MM.1S (cell line): ENCODE data around the gene ELOVL6.

Experiments
- DNase-seq: peaks from one replicate; pipeline ENCODE4 v3.0.0-alpha.2; 2015
- H2AFZ ChIP-seq: fragments of 300-600 bp; sonication (generic); 2 replicates; pipeline ENCODE4 v1.6.0; 2016; ENCODE audit warnings: antibody characterized with exemption, low read length
- H3F3A ChIP-seq: fragments of 300-600 bp; sonication (generic); 2 replicates; pipeline ENCODE4 v1.6.1; 2016; ENCODE audit warnings: mild to moderate bottlenecking, antibody characterized with exemption, low read length, moderate library complexity, mixed read lengths; ENCODE audit not compliant: insufficient read depth
- H3K27ac ChIP-seq: fragments of 300-600 bp; sonication (generic); 2 replicates; pipeline ENCODE4 v1.5.1; 2016; ENCODE audit warnings: mild to moderate bottlenecking, low read length
- H3K27me3 ChIP-seq: fragments of 300-600 bp; sonication (generic); replicated peaks from 2 replicates; pipeline ENCODE4 v1.6.0; 2016; ENCODE audit warnings: low read length; ENCODE audit not compliant: insufficient read depth
- H3K36me3 ChIP-seq: fragments of 300-600 bp; sonication (generic); replicated peaks from 2 replicates; pipeline ENCODE4 v1.6.1; 2016; ENCODE audit warnings: mild to moderate bottlenecking, low read length, mixed read lengths; ENCODE audit not compliant: insufficient read depth
- H3K4me1 ChIP-seq: fragments of 300-600 bp; sonication (generic); 2 replicates; pipeline ENCODE4 v1.6.1; 2016; ENCODE audit warnings: low read length, mixed read lengths
- H3K4me2 ChIP-seq: fragments of 300-600 bp; sonication (generic); 2 replicates; pipeline ENCODE4 v1.6.0; 2016; ENCODE audit warnings: low read depth, low read length
- H3K4me3 ChIP-seq: fragments of 300-600 bp; sonication (generic); 2 replicates; pipeline ENCODE4 v1.5.1; 2016; ENCODE audit warnings: low read length, mixed read lengths
- H3K79me2 ChIP-seq: fragments of 300-600 bp; sonication (generic); 2 replicates; pipeline ENCODE4 v1.6.1; 2016; ENCODE audit warnings: mixed run types, low read length, mixed read lengths
- H3K9ac ChIP-seq: fragments of 300-600 bp; sonication (generic); 2 replicates; pipeline ENCODE4 v1.6.1; 2016; ENCODE audit warnings: low read length, mixed read lengths
- H3K9me2 ChIP-seq: fragments of 300-600 bp; sonication (generic); replicated peaks from 2 replicates; pipeline ENCODE4 v1.6.1; 2016; ENCODE audit warnings: mild to moderate bottlenecking, low read length, mixed read lengths; ENCODE audit not compliant: insufficient read depth
- H3K9me3 ChIP-seq: fragments of 300-600 bp; sonication (generic); replicated peaks from 2 replicates; pipeline ENCODE4 v1.6.1; 2016; ENCODE audit warnings: mild to moderate bottlenecking, low read length, mixed read lengths; ENCODE audit not compliant: insufficient read depth
- H4K20me1 ChIP-seq: fragments of 300-600 bp; sonication (generic); 2 replicates; pipeline ENCODE4 v1.6.1; 2016; ENCODE audit warnings: mild to moderate bottlenecking, low read length, moderate library complexity, mixed read lengths; ENCODE audit not compliant: insufficient read depth
- EZH2 ChIP-seq: fragments of 300-600 bp; sonication (generic); optimal IDR thresholded peaks from 2 replicates; pipeline ENCODE3; 2017; ENCODE audit warnings: low read depth, mild to moderate bottlenecking, antibody characterized with exemption, low read length, mixed read lengths
- EZH2phosphoT487 ChIP-seq: fragments of 300-600 bp; sonication (generic); IDR thresholded peaks from 2 replicates; pipeline ENCODE4 v1.6.1; 2018; ENCODE audit warnings: antibody characterized with exemption, low read length
- TF ChIP-seq, protein P1 (sequence below): fragments of 300-600 bp; sonication (generic); IDR thresholded peaks from 2 replicates; pipeline ENCODE4 v1.5.1; 2016; ENCODE audit warnings: antibody characterized with exemption, low read length, mixed read lengths

The ELOVL6 gene

DNA sequence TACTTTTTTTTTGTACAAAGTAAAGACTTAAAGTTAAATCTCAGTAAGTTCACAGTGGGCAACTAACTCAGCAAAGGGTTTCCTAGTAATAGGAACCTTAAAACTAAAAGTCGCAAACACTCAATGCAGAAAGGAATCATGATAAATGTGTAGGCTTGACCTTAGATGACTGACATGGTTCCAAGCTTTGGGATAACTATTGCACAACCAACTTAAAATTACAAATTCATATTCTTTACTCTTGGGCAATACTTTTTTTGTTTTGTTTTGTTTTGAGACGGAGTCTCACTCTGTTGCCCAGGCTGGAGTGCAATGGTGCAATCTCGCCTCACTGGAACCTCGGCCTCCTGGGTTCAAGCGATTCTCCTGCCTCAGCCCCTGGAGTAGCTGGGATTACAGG, 8.2 kb downstream of the ELOVL6 start:
- H3K9me2 ChIP-seq, result no peaks in the 10 kb centered on the region
- H3K9ac ChIP-seq, result no peak overlapping the region
- TF ChIP-seq, protein P1, sequence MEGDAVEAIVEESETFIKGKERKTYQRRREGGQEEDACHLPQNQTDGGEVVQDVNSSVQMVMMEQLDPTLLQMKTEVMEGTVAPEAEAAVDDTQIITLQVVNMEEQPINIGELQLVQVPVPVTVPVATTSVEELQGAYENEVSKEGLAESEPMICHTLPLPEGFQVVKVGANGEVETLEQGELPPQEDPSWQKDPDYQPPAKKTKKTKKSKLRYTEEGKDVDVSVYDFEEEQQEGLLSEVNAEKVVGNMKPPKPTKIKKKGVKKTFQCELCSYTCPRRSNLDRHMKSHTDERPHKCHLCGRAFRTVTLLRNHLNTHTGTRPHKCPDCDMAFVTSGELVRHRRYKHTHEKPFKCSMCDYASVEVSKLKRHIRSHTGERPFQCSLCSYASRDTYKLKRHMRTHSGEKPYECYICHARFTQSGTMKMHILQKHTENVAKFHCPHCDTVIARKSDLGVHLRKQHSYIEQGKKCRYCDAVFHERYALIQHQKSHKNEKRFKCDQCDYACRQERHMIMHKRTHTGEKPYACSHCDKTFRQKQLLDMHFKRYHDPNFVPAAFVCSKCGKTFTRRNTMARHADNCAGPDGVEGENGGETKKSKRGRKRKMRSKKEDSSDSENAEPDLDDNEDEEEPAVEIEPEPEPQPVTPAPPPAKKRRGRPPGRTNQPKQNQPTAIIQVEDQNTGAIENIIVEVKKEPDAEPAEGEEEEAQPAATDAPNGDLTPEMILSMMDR, result no peak
- TF ChIP-seq EZH2phosphoT487, result no peak
- TF ChIP-seq EZH2, result no peak
- no peak overlapping the region for H2AFZ ChIP-seq
- H3K27ac ChIP-seq, result no peak overlapping the region
- H3K4me2 ChIP-seq, result no peak overlapping the region
- no peak for DNase-seq
- H3K4me3 ChIP-seq, result no peak overlapping the region
- no peaks in the 10 kb centered on the region for H3K27me3 ChIP-seq
- H3F3A ChIP-seq, result no peaks in the 10 kb centered on the region
- no peaks in the 10 kb centered on the region for H3K79me2 ChIP-seq
- H3K9me3 ChIP-seq, result no peaks in the 10 kb centered on the region
- no peaks in the 10 kb centered on the region for H3K4me1 ChIP-seq
- no peaks in the 10 kb centered on the region for H4K20me1 ChIP-seq
- no peaks in the 10 kb centered on the region for H3K36me3 ChIP-seq

DNA sequence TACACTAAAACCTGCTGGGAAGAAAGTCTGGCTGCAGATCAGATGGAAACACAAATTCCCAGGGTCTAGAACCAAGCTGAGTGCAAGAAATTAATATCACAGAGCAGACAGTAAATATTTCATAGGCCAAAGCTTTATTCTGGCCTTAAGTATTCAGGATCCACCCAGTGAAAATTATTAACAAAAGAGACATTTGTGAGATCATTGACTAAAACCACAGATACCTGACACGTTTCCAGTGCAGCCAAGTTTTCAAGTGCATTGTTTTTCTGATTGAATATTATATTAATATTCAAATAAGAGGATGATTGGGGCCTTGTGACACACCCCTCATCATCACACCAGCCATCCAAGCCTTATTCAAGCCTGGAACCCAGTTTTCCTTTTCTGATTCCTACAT, 10.3 kb downstream of the ELOVL6 start:
- no peak overlapping the region for H3K4me3 ChIP-seq
- no peaks in the 10 kb centered on the region for H3K9me2 ChIP-seq
- H3F3A ChIP-seq, result no peaks in the 10 kb centered on the region
- no peak overlapping the region for H2AFZ ChIP-seq
- H3K9ac ChIP-seq, result no peak overlapping the region
- H3K36me3 ChIP-seq, result no peaks in the 10 kb centered on the region
- H3K9me3 ChIP-seq, result no peaks in the 10 kb centered on the region
- H3K27ac ChIP-seq, result no peak overlapping the region
- no peak for DNase-seq
- TF ChIP-seq, protein P1, result no peak
- TF ChIP-seq EZH2phosphoT487 (no peak), EZH2 (no peak)
- H3K4me2 ChIP-seq, result no peak overlapping the region
- H3K4me1 ChIP-seq, result no peaks in the 10 kb centered on the region
- H3K27me3 ChIP-seq, result no peaks in the 10 kb centered on the region
- H4K20me1 ChIP-seq, result no peaks in the 10 kb centered on the region
- no peaks in the 10 kb centered on the region for H3K79me2 ChIP-seq

GRCh38 chr4:110184791-110185155, 13.6 kb downstream of the ELOVL6 start:
- no peaks in the 10 kb centered on the region for H3K9me2 ChIP-seq
- H3K4me3 ChIP-seq, result no peak overlapping the region
- no peak overlapping the region for H3K27ac ChIP-seq
- no peaks in the 10 kb centered on the region for H4K20me1 ChIP-seq
- no peaks in the 10 kb centered on the region for H3K27me3 ChIP-seq
- H3K4me1 ChIP-seq, result no peaks in the 10 kb centered on the region
- no peak for DNase-seq
- H2AFZ ChIP-seq, result no peak overlapping the region
- no peak overlapping the region for H3K9ac ChIP-seq
- H3K36me3 ChIP-seq, result no peaks in the 10 kb centered on the region
- H3F3A ChIP-seq, result no peaks in the 10 kb centered on the region
- no peaks in the 10 kb centered on the region for H3K79me2 ChIP-seq
- TF ChIP-seq, protein P1, result no peak
- TF ChIP-seq EZH2 (no peak), EZH2phosphoT487 (no peak)
- no peaks in the 10 kb centered on the region for H3K9me3 ChIP-seq
- no peak overlapping the region for H3K4me2 ChIP-seq
